ENCODE measurements around the gene GID4.

Gene GID4

GRCh38 chr17:18025945-18026776 lies 13.0 kb upstream of the GID4 start:
- no peaks in the 10 kb centered on the region for H3K9me3 Mint-ChIP-seq
- peak overlapping the region; percentile 69 for H3K27ac Mint-ChIP-seq
- peaks cover 23% of the 10 kb centered on the region for H3K4me1 Mint-ChIP-seq (ENCODE audit: low read depth)
- peaks cover 55% of the 10 kb centered on the region for H3K36me3 Mint-ChIP-seq (ENCODE audit: low read depth)
- H3K4me3 Mint-ChIP-seq, result no peak overlapping the region
- no peak for DNase-seq
- H3K27me3 Mint-ChIP-seq, result no peaks in the 10 kb centered on the region

GRCh38 chr17:18027280-18027679 lies 11.9 kb upstream of the GID4 start:
- DNase-seq, result no peak
- no peak overlapping the region for H3K27ac Mint-ChIP-seq
- H3K9me3 Mint-ChIP-seq, result no peaks in the 10 kb centered on the region
- no peaks in the 10 kb centered on the region for H3K27me3 Mint-ChIP-seq
- H3K36me3 Mint-ChIP-seq (ENCODE audit: low read depth), result peaks cover 50% of the 10 kb centered on the region
- peaks cover 29% of the 10 kb centered on the region for H3K4me1 Mint-ChIP-seq (ENCODE audit: low read depth)
- H3K4me3 Mint-ChIP-seq, result no peak overlapping the region

DNA sequence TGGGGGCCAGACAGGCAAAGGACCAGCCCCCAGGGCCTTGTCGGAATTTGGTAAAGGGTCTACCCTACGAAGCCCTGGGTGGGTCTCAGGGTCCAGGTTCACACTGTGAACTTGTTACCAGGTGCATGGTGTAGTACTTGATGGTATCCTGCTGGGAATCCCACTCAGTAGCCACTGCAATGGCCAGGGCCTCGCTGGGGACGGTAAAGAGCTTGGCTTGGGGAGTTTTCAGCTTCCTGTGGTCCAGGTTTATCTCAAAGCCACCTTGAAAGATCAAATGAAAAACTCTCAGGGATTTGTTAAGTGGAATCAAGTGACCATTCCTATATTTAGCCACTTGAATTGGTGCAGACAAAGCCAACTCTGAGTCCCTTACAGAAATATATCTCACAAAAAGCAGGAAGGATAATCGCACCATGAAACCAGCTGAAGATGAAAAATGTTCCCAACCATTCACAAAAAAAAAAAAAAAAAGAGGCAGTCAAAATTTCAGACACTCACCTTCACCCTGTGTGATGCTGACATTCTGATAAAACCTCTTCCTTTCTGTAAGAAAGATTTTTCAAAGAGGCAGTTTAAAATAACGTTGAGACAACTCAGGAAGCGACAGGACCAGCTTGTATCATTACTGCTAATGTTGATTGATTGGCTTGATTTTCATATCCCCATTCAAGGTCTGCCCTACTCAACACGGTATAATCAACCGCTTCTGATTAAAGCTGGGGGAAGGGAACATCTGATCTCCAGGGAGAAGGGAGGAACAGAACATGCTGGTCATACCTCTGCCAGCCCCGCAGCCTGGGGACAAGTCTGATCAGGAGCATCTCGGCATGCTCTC lies 10.9 kb upstream of the GID4 start:
- Mint-ChIP-seq H3K27me3 (no peaks in the 10 kb centered on the region), H3K4me1 (ENCODE audit: low read depth) (peaks cover 40% of the 10 kb centered on the region), H3K4me3 (no peak overlapping the region), H3K36me3 (ENCODE audit: low read depth) (peaks cover 46% of the 10 kb centered on the region), H3K9me3 (no peaks in the 10 kb centered on the region), H3K27ac (no peak overlapping the region)
- no peak for DNase-seq

GRCh38 chr17:18028952-18029540 lies 10.2 kb upstream of the GID4 start:
- Mint-ChIP-seq H3K27ac (no peak overlapping the region), H3K4me3 (no peak overlapping the region), H3K4me1 (ENCODE audit: low read depth) (peaks cover 45% of the 10 kb centered on the region), H3K36me3 (ENCODE audit: low read depth) (peaks cover 39% of the 10 kb centered on the region), H3K9me3 (no peaks in the 10 kb centered on the region), H3K27me3 (no peaks in the 10 kb centered on the region)
- no peak for DNase-seq

GRCh38 chr17:18031955-18032354 lies 7.3 kb upstream of the GID4 start:
- Mint-ChIP-seq H3K4me1 (ENCODE audit: low read depth) (peaks cover 30% of the 10 kb centered on the region), H3K27me3 (no peaks in the 10 kb centered on the region), H3K9me3 (no peaks in the 10 kb centered on the region), H3K4me3 (no peak overlapping the region), H3K36me3 (ENCODE audit: low read depth) (peaks cover 15% of the 10 kb centered on the region), H3K27ac (no peak overlapping the region)
- no peak for DNase-seq

GRCh38 chr17:18033442-18034099 lies 5.6 kb upstream of the GID4 start:
- no peak for DNase-seq
- Mint-ChIP-seq H3K27ac (peak overlapping the region; percentile 76), H3K9me3 (no peaks in the 10 kb centered on the region), H3K27me3 (no peaks in the 10 kb centered on the region), H3K36me3 (ENCODE audit: low read depth) (peaks cover 7% of the 10 kb centered on the region), H3K4me3 (no peak overlapping the region), H3K4me1 (ENCODE audit: low read depth) (peaks cover 42% of the 10 kb centered on the region)

DNA sequence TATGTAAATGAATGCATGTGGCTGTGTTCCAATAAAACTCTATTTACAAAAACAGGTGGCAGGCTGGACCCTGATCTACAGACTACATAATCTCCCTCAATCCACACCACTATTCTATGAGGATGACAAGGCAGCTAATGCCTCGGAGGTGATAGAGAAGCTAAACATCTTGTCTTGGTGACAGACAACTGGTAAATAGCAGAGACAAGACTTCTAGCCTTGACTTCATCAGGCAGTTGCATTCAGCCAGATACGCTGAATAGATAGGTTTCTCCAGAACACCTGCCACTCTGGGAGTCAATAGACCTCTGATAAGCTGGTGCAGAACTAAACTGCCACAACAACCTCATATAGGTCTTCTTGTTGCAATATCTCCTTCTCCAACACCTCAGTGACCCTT lies 3.5 kb upstream of the GID4 start:
- Mint-ChIP-seq H3K27ac (no peak overlapping the region), H3K4me1 (ENCODE audit: low read depth) (peaks cover 52% of the 10 kb centered on the region), H3K4me3 (no peak overlapping the region)

GRCh38 chr17:18037486-18037885 lies 1.7 kb upstream of the GID4 start:
- H3K27ac Mint-ChIP-seq, result peak overlapping the region; percentile 99
- H3K9me3 Mint-ChIP-seq, result no peaks in the 10 kb centered on the region
- peaks cover 59% of the 10 kb centered on the region for H3K4me1 Mint-ChIP-seq (ENCODE audit: low read depth)
- H3K4me3 Mint-ChIP-seq, result peak overlapping the region; percentile 97
- peaks cover 21% of the 10 kb centered on the region for H3K36me3 Mint-ChIP-seq (ENCODE audit: low read depth)
- no peaks in the 10 kb centered on the region for H3K27me3 Mint-ChIP-seq
- no peak for DNase-seq

More for the DNA sequence above, 3.5 kb upstream of the GID4 start:
- DNase-seq, result no peak
- H3K36me3 Mint-ChIP-seq (ENCODE audit: low read depth), result peaks cover 23% of the 10 kb centered on the region
- no peaks in the 10 kb centered on the region for H3K9me3 Mint-ChIP-seq
- no peaks in the 10 kb centered on the region for H3K27me3 Mint-ChIP-seq

DNA sequence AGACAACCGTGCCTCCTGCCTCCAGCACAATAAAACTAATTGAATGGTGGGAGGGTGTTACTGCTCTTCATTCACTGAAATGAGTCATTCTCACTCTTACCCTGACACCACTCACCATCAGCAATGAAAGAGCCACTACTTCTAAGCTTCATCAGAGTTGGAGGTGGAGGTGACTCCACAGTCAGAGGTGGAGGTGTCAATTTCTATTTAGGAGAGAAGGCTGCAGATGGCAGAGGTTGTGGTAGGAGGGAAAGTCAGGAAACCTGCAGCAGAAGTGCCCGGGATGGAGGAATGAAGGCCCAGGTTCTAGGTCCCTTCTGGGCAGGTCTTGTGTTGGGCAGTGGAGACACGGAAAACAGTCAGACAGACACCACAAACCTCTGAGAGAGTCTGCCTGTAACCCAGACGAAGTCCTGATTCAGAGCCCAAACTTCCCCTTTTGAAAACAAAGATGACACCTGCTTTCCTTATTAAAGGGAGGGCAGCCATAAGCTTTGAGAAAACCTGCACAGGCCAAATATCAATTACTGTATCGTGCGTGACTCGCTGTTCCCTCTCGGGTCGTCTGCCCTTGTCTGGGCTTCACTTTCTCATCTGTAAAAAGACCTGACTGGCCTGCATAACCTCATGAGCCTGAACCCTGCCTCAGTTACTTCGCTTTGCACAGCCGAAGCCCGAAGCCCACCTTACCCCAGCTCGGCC lies 908 bp upstream of the GID4 start:
- DNase-seq, result peak; percentile 65
- Mint-ChIP-seq H3K9me3 (no peaks in the 10 kb centered on the region), H3K27me3 (no peaks in the 10 kb centered on the region), H3K4me1 (ENCODE audit: low read depth) (peaks cover 58% of the 10 kb centered on the region), H3K36me3 (ENCODE audit: low read depth) (peaks cover 21% of the 10 kb centered on the region), H3K27ac (peak overlapping the region; percentile 99), H3K4me3 (peak overlapping the region; percentile 97)

GRCh38 chr17:18039535-18040260 lies 490 bp downstream of the GID4 start:
- H3K27ac Mint-ChIP-seq, result peak overlapping the region; percentile 99
- H3K4me1 Mint-ChIP-seq (ENCODE audit: low read depth), result peaks cover 54% of the 10 kb centered on the region
- peaks cover 21% of the 10 kb centered on the region for H3K36me3 Mint-ChIP-seq (ENCODE audit: low read depth)
- DNase-seq, result no peak
- H3K4me3 Mint-ChIP-seq, result peak overlapping the region; percentile 97
- H3K9me3 Mint-ChIP-seq, result no peaks in the 10 kb centered on the region
- H3K27me3 Mint-ChIP-seq, result no peaks in the 10 kb centered on the region

GRCh38 chr17:18040261-18040858 lies 1.2 kb downstream of the GID4 start:
- H3K27me3 Mint-ChIP-seq, result no peaks in the 10 kb centered on the region
- peaks cover 54% of the 10 kb centered on the region for H3K4me1 Mint-ChIP-seq (ENCODE audit: low read depth)
- H3K27ac Mint-ChIP-seq, result peak overlapping the region; percentile 93
- H3K4me3 Mint-ChIP-seq, result peak overlapping the region; percentile 97
- H3K36me3 Mint-ChIP-seq (ENCODE audit: low read depth), result peaks cover 26% of the 10 kb centered on the region
- no peaks in the 10 kb centered on the region for H3K9me3 Mint-ChIP-seq
- peak; percentile 34 for DNase-seq

DNA sequence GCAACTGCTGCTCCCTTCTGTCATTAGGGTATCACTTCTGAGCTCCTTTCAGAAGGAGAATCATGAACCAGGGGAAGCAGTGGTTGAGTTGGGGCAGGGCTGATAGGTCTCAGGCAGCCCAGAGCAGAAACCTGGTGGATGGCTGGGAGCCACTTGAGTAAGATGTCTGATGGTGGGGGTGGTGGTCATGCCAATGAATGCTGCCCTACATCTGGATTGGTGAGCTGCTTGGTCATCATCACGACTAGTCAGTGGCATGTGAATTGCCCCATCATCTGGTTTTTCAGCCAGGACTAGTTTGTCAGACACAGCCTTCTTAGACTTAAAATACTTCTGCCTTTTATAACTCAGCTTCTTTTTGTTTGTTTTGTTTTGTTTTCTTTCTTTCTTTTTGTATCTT lies 2.6 kb downstream of the GID4 start:
- Mint-ChIP-seq H3K27ac (no peak overlapping the region), H3K27me3 (no peaks in the 10 kb centered on the region), H3K4me1 (ENCODE audit: low read depth) (peaks cover 48% of the 10 kb centered on the region), H3K36me3 (ENCODE audit: low read depth) (peaks cover 36% of the 10 kb centered on the region), H3K4me3 (peak overlapping the region; percentile 97), H3K9me3 (no peaks in the 10 kb centered on the region)
- DNase-seq, result no peak

GRCh38 chr17:18042983-18043382 lies 3.8 kb downstream of the GID4 start:
- no peaks in the 10 kb centered on the region for H3K27me3 Mint-ChIP-seq
- H3K9me3 Mint-ChIP-seq, result no peaks in the 10 kb centered on the region
- H3K4me3 Mint-ChIP-seq, result no peak overlapping the region

More at GRCh38 chr17:18042983-18043382, 3.8 kb downstream of the GID4 start:
- H3K27ac Mint-ChIP-seq, result no peak overlapping the region
- peaks cover 45% of the 10 kb centered on the region for H3K36me3 Mint-ChIP-seq (ENCODE audit: low read depth)
- DNase-seq, result no peak
- peaks cover 38% of the 10 kb centered on the region for H3K4me1 Mint-ChIP-seq (ENCODE audit: low read depth)
